ENCODE results near the gene SRPK1.
"Not testable (repeated sequence)": the region's sequence is repeated elsewhere in the genome, so short reads cannot be mapped to it uniquely, and the experiment has no call there.

SRPK1 gene

DNA sequence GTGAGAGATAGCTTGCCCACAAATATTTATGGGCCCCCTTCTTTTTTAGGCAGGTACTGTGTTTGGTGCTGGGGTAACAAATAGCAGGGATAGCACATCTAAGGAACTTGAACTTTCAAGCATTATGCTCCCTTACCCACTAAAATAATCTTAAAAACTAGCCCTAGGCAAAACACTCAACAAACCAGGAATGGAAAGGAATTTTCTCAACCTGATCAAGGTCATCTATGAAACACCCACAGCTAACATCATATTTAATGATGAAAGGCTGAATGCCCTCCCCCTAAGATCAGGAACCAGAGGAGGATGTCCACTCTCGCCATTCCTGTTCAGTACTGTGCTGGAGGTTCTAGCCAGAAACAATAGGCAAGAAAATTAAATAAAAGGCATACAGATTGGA lies 8.7 kb upstream of the SRPK1 start:
- DNase-seq: no peak

DNA sequence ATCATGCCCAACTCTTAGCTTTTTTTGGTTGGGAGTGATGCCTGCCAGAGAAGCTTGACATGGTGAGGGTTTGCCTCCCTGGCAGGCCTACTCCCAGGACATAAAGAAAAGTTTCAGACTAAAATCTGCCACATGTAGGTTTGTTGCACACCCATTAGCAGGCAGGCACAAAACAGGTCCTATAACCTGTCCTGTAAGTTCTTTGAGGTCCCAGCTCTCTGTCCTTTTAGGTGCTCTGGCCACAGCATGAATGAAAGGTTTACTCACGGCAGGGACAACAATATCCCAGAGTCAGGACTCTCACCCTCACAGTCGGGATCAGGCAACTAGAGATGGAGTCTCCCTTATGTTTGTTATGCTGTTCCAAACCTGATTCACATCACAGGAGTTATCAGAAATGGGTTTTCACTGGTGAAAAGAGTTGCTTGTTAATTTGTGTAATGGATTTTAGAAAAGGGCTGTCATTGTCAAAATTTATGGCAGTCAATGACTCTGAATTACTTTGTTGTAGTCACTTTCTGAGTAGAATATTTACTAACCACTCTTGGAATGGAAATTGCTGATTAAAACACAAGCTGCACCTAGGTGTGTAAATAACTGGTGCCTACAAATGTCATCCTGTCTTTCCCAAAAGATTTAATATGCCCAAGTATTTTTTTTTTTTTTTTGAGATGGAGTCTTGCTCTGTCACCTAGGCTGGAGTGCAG lies 5.8 kb upstream of the SRPK1 start:
- no peak for DNase-seq

- no peak for DNase-seq
Observed at GRCh38 chr6:35925961-35926360, 5.1 kb upstream of the SRPK1 start.

GRCh38 chr6:35924146-35924545 lies 3.2 kb upstream of the SRPK1 start:
- no peak for DNase-seq

DNA sequence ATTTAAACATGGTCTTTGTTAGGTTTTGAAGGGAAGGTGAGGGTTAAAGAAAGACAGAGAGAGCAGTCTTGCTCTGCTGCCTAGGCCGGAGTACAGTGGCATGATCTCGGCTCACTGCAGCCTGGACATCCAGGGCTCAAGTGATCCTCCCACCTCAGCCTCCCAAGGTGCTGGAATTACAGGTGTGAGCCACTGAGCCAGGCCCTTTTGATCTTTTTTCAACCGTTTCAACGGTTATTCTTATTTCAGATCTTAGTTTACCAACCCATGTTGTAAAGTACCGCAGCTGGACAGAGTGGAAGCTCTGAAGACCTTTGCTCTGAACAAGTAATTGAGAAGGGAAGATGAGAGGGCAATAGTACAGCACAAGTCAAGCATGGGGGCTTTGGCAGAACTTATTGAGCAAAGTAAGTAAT lies 1.2 kb upstream of the SRPK1 start:
- no peak for DNase-seq

GRCh38 chr6:35919827-35920751 lies 809 bp downstream of the SRPK1 start:
- peak; percentile 73 for DNase-seq

DNA sequence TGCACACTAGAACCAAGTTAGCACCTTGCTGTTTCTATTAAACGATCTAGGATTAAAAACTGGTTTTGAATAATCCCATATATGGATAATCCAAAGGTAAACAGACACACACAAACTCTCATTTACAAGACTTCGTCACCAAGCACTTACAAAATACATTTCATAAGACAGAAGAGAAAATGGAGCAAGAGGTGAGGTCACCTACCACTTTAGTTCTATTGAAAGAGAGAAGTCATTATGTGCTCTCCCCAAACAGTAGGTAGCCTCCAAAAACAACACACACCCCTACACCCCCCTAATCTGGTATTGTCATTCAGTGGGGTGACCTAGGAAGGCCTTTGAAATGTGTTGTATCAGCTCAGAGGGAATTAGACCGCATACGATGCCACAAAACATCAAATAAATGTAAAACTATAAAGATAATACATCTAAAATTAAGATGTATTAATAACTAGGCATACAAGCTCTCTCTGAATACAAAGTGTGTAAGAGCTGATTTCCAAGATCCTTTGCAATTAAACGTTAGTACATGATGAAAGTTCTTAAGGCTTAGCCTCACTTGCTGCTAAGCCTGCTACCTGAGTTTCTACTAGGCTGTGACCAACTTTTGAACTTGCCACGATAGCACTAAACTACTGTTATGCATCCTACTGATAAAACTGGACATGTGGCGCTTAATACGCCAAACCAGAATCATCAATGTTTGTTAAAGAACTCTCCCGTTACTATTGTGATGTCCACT lies 1.6 kb downstream of the SRPK1 start:
- DNase-seq: no peak

- not testable (repeated sequence) for DNase-seq
Observed at GRCh38 chr6:35916893-35917292, 4.0 kb downstream of the SRPK1 start.

DNA sequence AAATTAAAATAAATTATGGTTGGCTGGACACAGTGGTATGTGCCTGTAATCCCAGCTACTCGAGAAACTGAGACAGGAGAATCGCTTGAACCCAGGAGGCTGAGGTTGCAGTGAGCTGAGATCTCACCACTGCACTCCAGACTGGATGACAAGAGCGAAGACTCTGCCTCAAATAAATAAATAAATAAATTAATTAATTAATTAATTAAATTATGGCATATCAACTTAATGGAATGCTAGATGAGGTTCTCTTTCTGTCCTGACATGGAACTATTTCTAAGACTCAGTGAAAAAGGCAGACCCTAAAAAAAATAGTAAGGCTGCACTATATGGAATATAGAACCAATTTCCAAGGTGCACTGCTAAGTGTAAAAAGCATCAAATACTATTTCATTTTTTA lies 4.8 kb downstream of the SRPK1 start:
- DNase-seq: no peak

GRCh38 chr6:35914536-35914935 lies 6.4 kb downstream of the SRPK1 start:
- no peak for DNase-seq

GRCh38 chr6:35911871-35912653 lies 8.8 kb downstream of the SRPK1 start:
- DNase-seq: no peak

DNA sequence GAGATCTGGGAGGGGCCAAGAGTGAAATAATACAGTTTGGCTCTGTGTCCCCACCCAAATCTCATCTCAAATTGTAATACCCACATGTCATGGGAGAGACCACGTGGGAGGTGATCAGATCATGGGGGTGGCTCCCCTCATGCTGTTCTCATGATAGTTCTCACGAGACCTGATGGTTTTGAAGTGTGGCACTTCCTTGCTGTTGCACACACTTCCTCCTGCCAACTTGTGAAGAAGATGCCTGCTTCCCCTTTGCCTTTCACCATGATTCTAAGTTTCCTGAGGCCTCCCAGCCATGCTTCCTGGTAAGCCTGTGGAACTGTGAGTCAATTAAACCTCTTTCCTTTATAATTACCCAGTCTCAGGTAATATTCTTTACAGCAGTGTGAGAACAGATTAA lies 11.3 kb downstream of the SRPK1 start:
- DNase-seq: not testable (repeated sequence)

GRCh38 chr6:35908753-35909401 lies 12.0 kb downstream of the SRPK1 start:
- DNase-seq: not testable (repeated sequence)

DNA sequence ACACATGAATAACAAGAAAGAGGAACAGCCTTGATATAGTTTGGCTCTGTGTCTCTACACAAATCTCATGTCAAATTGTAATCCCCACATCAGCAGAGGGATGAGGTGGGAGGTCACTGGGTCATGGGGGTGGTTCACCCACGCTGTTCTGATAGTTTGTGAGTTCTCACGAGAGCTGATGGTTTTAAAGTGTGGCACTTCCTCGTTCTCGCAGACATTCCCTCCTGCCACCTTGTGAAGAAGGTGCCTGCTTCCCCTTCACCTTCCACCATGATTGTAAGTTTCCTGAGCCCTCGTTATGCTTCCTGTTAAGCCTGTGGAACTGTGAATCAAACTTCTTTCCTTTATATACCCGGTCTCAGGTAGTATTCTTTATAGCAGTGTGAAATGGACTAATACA lies 13.1 kb downstream of the SRPK1 start:
- DNase-seq: no peak

GRCh38 chr6:35906499-35906846 lies 14.4 kb downstream of the SRPK1 start:
- no peak for DNase-seq

DNA sequence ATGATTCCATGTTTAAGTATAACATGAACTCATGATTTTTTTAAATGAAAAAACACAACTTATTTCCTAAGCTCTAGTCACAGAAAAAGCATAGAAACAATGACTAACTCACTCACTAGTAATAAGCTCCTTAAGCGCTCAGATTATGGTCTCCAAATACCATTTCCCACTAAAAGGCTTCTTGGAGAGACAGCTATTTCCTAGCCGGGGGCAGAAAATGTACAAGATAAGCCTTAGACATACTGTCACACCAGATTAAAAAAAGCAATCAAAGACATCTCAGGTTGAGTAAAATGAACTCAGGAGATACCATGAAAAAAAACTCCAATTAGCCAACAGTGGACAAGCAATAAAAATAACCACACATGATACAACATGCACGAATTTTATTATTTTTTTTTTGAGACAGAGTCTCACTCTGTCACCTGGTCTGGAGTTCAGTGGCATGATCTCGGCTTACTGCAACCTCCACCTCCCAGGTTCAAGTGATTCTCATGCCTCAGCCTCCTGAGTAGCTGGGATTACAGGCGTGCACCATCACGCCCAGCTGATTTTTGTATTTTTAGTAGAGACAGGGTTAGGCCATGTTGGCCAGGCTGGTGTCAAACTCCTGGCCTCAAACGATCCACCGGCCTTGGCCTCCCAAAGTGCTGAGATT lies 14.9 kb downstream of the SRPK1 start:
- no peak for DNase-seq

- no peak for DNase-seq
Observed at GRCh38 chr6:35905141-35905785, 15.6 kb downstream of the SRPK1 start.

- DNase-seq: no peak
Observed at GRCh38 chr6:35903679-35904078, 17.2 kb downstream of the SRPK1 start.

- DNase-seq: no peak
Observed at GRCh38 chr6:35900448-35900847, 20.4 kb downstream of the SRPK1 start.

DNA sequence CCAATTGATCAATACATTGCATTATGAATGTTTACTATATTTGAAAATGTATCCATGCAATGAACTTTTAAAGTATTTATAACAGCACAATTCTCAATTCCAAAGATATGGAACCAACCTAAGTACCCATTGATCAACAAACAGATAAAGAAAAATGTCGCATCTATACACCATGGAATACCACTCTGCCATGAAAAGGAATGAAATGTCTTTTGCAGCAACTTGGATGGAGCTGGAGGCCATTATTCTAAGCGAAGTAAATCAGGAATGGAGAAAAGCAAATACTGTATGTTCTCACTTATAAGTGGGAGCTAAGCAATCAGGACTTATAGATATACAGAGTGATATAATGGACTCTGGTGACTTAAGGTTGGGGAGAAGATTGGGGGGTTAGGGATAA lies 22.9 kb downstream of the SRPK1 start:
- DNase-seq: no peak

DNA sequence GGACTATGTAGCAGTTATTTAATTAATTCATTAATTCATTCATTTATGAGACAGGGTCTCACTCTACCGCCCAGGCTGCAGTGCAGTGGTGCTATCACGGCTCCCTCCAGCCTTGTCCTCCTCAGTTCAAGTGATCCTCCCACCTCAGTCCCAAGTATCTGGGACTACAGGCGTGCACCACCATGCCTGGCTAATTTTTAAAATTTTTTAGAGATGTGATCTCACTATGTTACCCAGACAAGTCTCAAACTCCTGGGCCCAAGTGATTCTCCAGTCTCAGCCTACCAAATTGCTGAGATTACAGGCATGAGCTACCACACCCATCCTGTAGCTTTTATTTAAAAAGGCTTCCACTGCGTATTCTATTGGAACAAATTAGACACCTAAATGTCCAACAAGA lies 23.4 kb downstream of the SRPK1 start:
- no peak for DNase-seq

Measured in stimulated activated CD4-positive, alpha-beta T cell treated with anti-CD3 and anti-CD28 coated beads, Interleukin-15, amount 100 ng/mL, for 24 hours (primary cell).